Nephron (organoid): ENCODE measurements around the gene F3.
A peak's percentile ranks its signal among the peaks of the same experiment; 100 is the strongest.

Experiments used
- H3K27ac Mint-ChIP-seq, 3 experiments: 2 replicates each; pipeline ENCODE4 v1.8.0; 2020; ENCODE audit warnings: mixed read lengths in 3 of 3, mild to moderate bottlenecking in 2 of 3, moderate library complexity in 1 of 3
- H3K27me3 Mint-ChIP-seq: 2 replicates; pipeline ENCODE4 v1.8.0; 2021; ENCODE audit warnings: low read depth, mild to moderate bottlenecking, moderate library complexity, mixed read lengths
- H3K36me3 Mint-ChIP-seq: 2 replicates; pipeline ENCODE4 v1.8.0; 2020; ENCODE audit warnings: low read depth, mixed read lengths
- H3K4me1 Mint-ChIP-seq: 2 replicates; pipeline ENCODE4 v1.8.0; 2020; ENCODE audit warnings: mixed read lengths
- H3K4me3 Mint-ChIP-seq, 3 experiments: 2 replicates each; pipeline ENCODE4 v1.8.0; 2020; ENCODE audit warnings: mild to moderate bottlenecking in 3 of 3, mixed read lengths in 3 of 3, moderate library complexity in 2 of 3
- H3K9me3 Mint-ChIP-seq: 2 replicates; pipeline ENCODE4 v1.8.0; 2020; ENCODE audit warnings: mixed read lengths
- TF ChIP-seq, protein P1 (sequence below), 3 experiments: fragments of 200-600 bp; sonication (generic); IDR thresholded peaks; one replicate each; pipeline ENCODE4 v1.5.0; 2021; ENCODE audit warnings: antibody characterized with exemption in 3 of 3; ENCODE audit not compliant: unreplicated experiment in 3 of 3

The F3 gene

GRCh38 chr1:94541246-94542087, at the start of gene F3:
TSS of gene F3 (minus strand) at chr1:94541759. CDS start at chr1:94541636, 123 bp downstream.
- Mint-ChIP-seq H3K4me1 (peaks cover 42% of the 10 kb centered on the region), H3K27me3 (peaks cover 11% of the 10 kb centered on the region), H3K36me3 (peaks cover 13% of the 10 kb centered on the region), H3K9me3 (no peaks in the 10 kb centered on the region), H3K27ac (peak within 1 kb of the TSS; percentile 67 to 90 (median 84)), H3K4me3 (peak within 1 kb of the TSS; percentile 91 to 93 (median 92))
- TF ChIP-seq, protein P1, sequence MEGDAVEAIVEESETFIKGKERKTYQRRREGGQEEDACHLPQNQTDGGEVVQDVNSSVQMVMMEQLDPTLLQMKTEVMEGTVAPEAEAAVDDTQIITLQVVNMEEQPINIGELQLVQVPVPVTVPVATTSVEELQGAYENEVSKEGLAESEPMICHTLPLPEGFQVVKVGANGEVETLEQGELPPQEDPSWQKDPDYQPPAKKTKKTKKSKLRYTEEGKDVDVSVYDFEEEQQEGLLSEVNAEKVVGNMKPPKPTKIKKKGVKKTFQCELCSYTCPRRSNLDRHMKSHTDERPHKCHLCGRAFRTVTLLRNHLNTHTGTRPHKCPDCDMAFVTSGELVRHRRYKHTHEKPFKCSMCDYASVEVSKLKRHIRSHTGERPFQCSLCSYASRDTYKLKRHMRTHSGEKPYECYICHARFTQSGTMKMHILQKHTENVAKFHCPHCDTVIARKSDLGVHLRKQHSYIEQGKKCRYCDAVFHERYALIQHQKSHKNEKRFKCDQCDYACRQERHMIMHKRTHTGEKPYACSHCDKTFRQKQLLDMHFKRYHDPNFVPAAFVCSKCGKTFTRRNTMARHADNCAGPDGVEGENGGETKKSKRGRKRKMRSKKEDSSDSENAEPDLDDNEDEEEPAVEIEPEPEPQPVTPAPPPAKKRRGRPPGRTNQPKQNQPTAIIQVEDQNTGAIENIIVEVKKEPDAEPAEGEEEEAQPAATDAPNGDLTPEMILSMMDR (IDR thresholded peaks at IDR 0.05; ENCODE audit: unreplicated experiment in 3 of 3) = peak in 2 of 3 experiments; percentile 10 to 29

- H3K9me3 Mint-ChIP-seq = no peaks in the 10 kb centered on the region
- H3K27ac Mint-ChIP-seq = peak overlapping the region in 2 of 3 experiments; percentile 17 to 33
- peaks cover 4% of the 10 kb centered on the region for H3K27me3 Mint-ChIP-seq
- peaks cover 42% of the 10 kb centered on the region for H3K4me1 Mint-ChIP-seq
- no peaks in the 10 kb centered on the region for H3K36me3 Mint-ChIP-seq
- H3K4me3 Mint-ChIP-seq = no peak overlapping the region
- TF ChIP-seq, protein P1 (IDR thresholded peaks at IDR 0.05; ENCODE audit: unreplicated experiment in 3 of 3) = no peak
These were observed 48.9 kb upstream of the F3 start for GRCh38 chr1:94590203-94591137.

DNA sequence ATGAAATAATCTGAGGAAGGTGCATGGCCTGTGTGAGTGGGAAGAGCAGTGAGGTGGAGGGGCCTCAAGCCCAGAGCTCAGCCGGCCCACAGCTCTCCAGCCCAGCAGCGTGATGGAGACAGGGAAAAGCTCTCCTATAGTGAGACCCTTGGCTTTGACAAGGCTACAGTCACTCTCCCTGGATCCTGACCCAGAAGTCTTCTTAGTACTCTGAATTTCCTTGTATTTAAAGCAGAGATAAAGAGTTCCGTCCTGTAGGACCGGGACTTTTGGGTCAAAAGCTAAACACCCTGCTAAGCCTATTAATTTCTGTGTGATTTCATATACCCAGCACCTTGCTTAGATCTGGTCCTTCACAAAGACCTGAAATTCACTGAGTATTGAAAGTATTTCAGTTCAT, 48.2 kb upstream of the F3 start:
- H3K36me3 Mint-ChIP-seq = no peaks in the 10 kb centered on the region

DNA sequence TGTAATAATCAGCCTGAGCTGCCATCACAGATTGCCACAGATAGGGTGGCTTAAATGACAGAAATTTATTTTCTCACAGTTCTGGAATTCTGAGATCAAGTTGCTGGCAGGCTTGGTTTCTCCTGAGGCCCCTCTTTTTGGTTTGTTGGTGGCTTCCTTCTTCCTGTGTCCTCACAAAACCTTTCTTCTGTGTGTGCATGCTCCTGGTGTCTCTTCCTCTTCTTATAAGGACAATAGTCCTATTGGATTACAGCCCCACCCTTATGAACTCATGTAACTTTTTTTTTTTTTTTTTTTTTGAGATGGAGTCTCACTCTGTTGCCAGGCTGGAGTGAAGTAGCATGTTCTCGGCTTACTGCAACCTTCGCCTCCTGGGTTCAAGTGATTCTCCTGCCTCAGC, 41.0 kb upstream of the F3 start:
- Mint-ChIP-seq H3K36me3 (peaks cover 11% of the 10 kb centered on the region), H3K9me3 (peaks cover 42% of the 10 kb centered on the region), H3K27me3 (peaks cover 3% of the 10 kb centered on the region), H3K4me1 (peaks cover 27% of the 10 kb centered on the region), H3K4me3 (no peak overlapping the region), H3K27ac (no peak overlapping the region)
- TF ChIP-seq, protein P1 (IDR thresholded peaks at IDR 0.05; ENCODE audit: unreplicated experiment in 3 of 3) = no peak

More for the DNA sequence above, 48.2 kb upstream of the F3 start:
- TF ChIP-seq, protein P1 (IDR thresholded peaks at IDR 0.05; ENCODE audit: unreplicated experiment in 3 of 3) = no peak
- Mint-ChIP-seq H3K27ac (peak overlapping the region in 2 of 3 experiments; percentile 10 to 40), H3K4me1 (peaks cover 40% of the 10 kb centered on the region), H3K27me3 (peaks cover 1% of the 10 kb centered on the region), H3K9me3 (no peaks in the 10 kb centered on the region), H3K4me3 (no peak overlapping the region)

GRCh38 chr1:94580367-94581115, 39.0 kb upstream of the F3 start:
- Mint-ChIP-seq H3K4me3 (no peak overlapping the region), H3K27ac (peak overlapping the region; percentile 65 to 83 (median 76)), H3K4me1 (peaks cover 14% of the 10 kb centered on the region), H3K36me3 (peaks cover 19% of the 10 kb centered on the region), H3K27me3 (peaks cover 3% of the 10 kb centered on the region), H3K9me3 (peaks cover 50% of the 10 kb centered on the region)
- TF ChIP-seq, protein P1 (IDR thresholded peaks at IDR 0.05; ENCODE audit: unreplicated experiment in 3 of 3) = no peak
